Testis (tissue), 3 donors: ENCODE results near the gene ASIC2. TPM values are rescaled to one million over a fixed set of nuclear protein-coding genes. Genes with fewer than 3 reads are reported as not detected.

Experiments
- DNase-seq: peaks from one replicate; pipeline ENCODE4 v3.0.0-alpha.2; 2019
- H3K27ac ChIP-seq, 2 donors: fragments of 200-600 bp; sonication (generic); one replicate each; pipeline ENCODE4 v1.5.1; 2019
- H3K27me3 ChIP-seq: fragments of 200-600 bp; sonication (generic); one replicate; pipeline ENCODE4 v1.5.1; 2019
- H3K36me3 ChIP-seq: fragments of 200-600 bp; sonication (generic); one replicate; pipeline ENCODE4 v1.5.1; 2017; ENCODE audit warnings: low read depth; ENCODE audit errors: missing control alignments
- H3K4me1 ChIP-seq: fragments of 200-600 bp; sonication (generic); one replicate; pipeline ENCODE4 v1.5.1; 2019
- H3K4me3 ChIP-seq, 2 donors: fragments of 200-600 bp; sonication (generic); one replicate each; pipeline ENCODE4 v1.5.1; 2017 to 2019
- H3K9me3 ChIP-seq: fragments of 200-600 bp; sonication (generic); one replicate; pipeline ENCODE4 v1.5.1; 2017
- POLR2A ChIP-seq: fragments of 450-650 bp; IDR thresholded peaks from one replicate; pipeline ENCODE4 v1.6.1; 2017; ENCODE audit warnings: antibody characterized with exemption, mild to moderate bottlenecking, moderate library complexity
- WGBS, 2 donors: methylation state at CpG; one replicate each; pipeline ENCODE4 v1.1.5; 2018; 5-methylcytosine and 5-hydroxymethylcytosine counted together
- intact Hi-C: fragments of 100-400 bp; cut with DNase I; formaldehyde crosslinking; loops from one replicate; pipeline ENCODE4 v1.15.1; 2023; ENCODE audit warnings: low total_unique reads
- polyA plus RNA-seq: library from polyadenylated mRNA; stranded (reverse); fragments of 350-450 nt; fragmentation: Illumina TruSeq; extraction: RNeasy Lipid Tissue Mini Kit (QIAGEN cat#74804); gene quantifications from one replicate; pipeline ENCODE4 v1.2.3, GENCODE V29; 2014; ENCODE audit warnings: low read depth, low replicate concordance; ENCODE audit not compliant: insufficient read depth
- total RNA-seq, 2 donors: library from RNA; depleted of rRNA; stranded (reverse); fragments of >200 nt; gene quantifications; one replicate each; pipeline ENCODE4 v1.2.3, GENCODE V29; 2016
- TF ChIP-seq, protein P1 (sequence below), 3 experiments: fragments of 450-650 bp in 2 of 3; fragments of 200-600 bp in 1 of 3; sonication (generic) in 1 of 3; IDR thresholded peaks; one replicate each; pipeline ENCODE4 v1.5.1; 2016 to 2019; ENCODE audit warnings: antibody characterized with exemption in 3 of 3, mild to moderate bottlenecking in 2 of 3, moderate library complexity in 1 of 3

Gene ASIC2
- total and polyA plus RNA-seq, 3 donors from 2014 or later = 0.73 to 1.0 (median 0.81) TPM

DNA sequence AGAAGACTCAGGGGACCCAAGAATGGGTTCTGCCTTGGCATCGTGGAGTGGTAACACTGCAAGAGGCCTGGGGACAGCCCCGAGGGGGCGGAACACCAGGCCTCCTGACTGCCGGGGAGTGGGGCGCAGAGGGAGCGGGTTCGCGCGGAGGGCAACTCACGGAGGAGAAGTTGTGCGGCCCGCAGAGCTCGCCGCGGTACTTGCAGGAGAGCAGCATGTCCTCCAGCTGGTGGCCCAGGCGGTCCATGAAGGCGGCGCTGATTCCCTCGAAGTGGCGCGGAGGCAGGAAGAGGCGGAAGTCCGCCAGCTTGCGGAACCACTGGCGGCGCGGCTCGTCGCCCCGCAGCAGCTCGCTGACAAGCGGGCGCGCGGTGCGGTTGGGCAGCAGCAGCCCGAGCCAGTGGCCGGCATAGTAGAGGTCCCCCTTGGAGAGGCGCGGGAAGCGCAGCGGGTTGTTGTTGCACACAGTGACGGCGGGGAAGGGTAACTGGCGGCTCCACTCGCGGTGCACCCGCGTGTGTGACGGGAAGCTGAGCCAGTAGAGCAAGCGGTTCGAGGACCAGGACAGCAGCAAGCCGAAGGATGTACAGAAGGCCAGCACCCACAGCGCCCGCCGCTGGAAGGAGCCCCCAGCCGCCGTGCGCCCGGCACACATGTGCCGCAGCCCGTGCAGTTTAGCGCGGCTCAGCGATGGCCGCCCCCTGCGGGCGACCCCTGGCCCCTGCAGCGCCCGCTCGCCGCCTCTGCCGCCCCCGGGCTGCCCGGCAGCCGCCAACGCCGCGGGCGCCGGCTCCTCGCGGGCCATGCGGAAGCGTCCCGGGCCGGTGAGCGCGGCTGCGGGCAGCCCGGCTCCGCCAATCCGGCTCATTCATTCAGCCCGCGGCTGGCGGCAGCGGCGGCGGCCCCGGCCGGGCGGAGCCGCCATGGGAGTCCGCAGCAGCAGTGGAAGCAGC is 1.6 kb downstream of the ASIC2 start:
- 0 to 1% methylated on average over 37 to 63 of the region's 104 CpGs for WGBS, 2 donors
- peak; percentile 56 for DNase-seq
- TF ChIP-seq POLR2A = no peak
- TF ChIP-seq, protein P1, sequence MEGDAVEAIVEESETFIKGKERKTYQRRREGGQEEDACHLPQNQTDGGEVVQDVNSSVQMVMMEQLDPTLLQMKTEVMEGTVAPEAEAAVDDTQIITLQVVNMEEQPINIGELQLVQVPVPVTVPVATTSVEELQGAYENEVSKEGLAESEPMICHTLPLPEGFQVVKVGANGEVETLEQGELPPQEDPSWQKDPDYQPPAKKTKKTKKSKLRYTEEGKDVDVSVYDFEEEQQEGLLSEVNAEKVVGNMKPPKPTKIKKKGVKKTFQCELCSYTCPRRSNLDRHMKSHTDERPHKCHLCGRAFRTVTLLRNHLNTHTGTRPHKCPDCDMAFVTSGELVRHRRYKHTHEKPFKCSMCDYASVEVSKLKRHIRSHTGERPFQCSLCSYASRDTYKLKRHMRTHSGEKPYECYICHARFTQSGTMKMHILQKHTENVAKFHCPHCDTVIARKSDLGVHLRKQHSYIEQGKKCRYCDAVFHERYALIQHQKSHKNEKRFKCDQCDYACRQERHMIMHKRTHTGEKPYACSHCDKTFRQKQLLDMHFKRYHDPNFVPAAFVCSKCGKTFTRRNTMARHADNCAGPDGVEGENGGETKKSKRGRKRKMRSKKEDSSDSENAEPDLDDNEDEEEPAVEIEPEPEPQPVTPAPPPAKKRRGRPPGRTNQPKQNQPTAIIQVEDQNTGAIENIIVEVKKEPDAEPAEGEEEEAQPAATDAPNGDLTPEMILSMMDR (IDR thresholded peaks at IDR 0.05) = peak in 1 of 3 experiments; percentile 24
- Histone ChIP-seq H3K9me3 (no peaks in the 10 kb centered on the region), H3K27me3 (no peaks in the 10 kb centered on the region), H3K4me3 (peak overlapping the region; percentile 36 to 38), H3K27ac (no peak overlapping the region), H3K36me3 (no peaks in the 10 kb centered on the region), H3K4me1 (peaks cover 3% of the 10 kb centered on the region)
- intact Hi-C loops = no loop called here

DNA sequence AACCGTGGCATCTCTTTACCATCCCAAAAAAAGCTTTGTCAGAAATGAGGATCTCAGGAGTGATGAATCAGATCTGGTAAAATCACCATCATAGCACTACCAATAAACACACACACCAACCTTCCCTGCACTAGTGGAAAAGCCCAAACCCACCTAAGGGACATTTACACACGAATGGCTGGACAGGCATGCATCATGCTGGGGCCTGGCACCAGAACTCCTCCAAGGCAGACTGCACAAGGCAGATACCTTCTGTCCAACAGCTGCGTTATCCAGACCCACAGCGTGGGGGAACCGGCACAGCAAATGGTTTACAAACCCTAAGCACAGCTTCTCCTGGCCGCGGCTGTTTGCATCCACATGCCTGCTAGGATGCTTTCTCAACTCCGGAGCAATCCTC is 2.8 kb downstream of the ASIC2 start:
- intact Hi-C loops = no loop called here
- WGBS, 2 donors = 47 to 73% methylated on average over 8 of the region's 8 CpGs
- no peaks in the 10 kb centered on the region for H3K27me3 ChIP-seq

DNA sequence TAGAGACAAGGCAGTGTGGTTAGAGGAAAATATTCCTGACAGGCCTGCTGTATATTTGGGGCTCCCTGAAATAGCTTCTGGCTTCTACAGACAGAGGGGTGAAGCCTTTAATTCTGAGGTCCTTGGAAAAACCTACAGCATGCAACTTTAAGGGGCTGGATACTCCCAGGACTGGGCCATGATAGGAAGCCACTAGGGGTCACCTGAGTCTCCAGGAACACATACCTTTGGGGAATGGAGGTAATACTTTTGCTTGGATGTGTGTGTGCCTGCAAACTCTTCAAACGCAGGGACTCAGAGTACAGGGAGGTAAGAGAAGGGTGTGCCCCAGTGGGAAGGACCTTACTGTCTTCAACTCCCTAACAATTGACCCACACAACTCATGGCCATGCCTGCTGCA is 4.1 kb downstream of the ASIC2 start:
- intact Hi-C loops = no loop called here

More for the DNA sequence above, 2.8 kb downstream of the ASIC2 start:
- Histone ChIP-seq H3K4me1 (peaks cover 3% of the 10 kb centered on the region), H3K4me3 (no peak overlapping the region), H3K27ac (no peak overlapping the region), H3K36me3 (no peaks in the 10 kb centered on the region), H3K9me3 (no peaks in the 10 kb centered on the region)
- TF ChIP-seq, protein P1 (IDR thresholded peaks at IDR 0.05) = no peak
- no peak for TF ChIP-seq POLR2A
- no peak for DNase-seq

DNA sequence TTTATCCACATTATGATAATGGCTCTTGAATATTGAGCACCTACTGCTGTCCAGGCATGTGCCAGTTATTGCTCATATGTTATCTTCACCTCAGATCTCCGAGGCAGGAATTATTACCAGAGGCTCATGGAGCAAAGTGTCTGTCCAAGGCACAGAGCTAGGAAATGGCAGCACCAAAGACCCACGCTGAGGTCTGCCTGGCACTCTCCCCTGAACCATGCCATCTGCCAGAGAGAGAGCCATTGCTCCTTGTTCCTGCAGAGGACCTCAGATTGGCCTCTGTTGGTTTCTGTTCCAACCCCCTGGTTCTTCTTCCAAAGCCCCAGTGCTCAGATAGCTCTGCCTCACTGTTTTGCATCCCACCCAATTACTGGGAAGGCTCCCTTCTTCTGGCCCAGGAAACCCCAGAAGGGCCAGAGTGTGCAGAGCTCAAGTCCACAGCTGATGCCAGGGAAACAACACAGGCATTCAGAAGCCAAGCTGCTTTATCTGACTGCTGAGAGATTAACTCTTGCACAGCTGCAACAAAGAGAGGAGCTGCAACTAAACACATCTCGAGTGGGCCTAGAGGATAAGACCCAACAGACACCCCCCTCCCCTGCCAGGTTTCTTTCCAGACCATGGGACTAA is 5.9 kb downstream of the ASIC2 start:
- no peaks in the 10 kb centered on the region for H3K36me3 ChIP-seq
- no peak for DNase-seq
- intact Hi-C loops = no loop called here
- H3K4me1 ChIP-seq = peaks cover 9% of the 10 kb centered on the region
- H3K9me3 ChIP-seq = no peaks in the 10 kb centered on the region
- H3K27me3 ChIP-seq = no peaks in the 10 kb centered on the region
- no peak overlapping the region for H3K27ac ChIP-seq
- TF ChIP-seq, protein P1 (IDR thresholded peaks at IDR 0.05) = no peak
- no peak for TF ChIP-seq POLR2A
- 82 to 86% methylated on average over 3 of the region's 3 CpGs for WGBS, 2 donors
- H3K4me3 ChIP-seq = no peak overlapping the region

More for the DNA sequence above, 4.1 kb downstream of the ASIC2 start:
- no peak for DNase-seq
- WGBS, 2 donors = 78 to 92% methylated on average over 1 of the region's 1 CpG
- TF ChIP-seq, protein P1 (IDR thresholded peaks at IDR 0.05) = no peak
- TF ChIP-seq POLR2A = no peak
- Histone ChIP-seq H3K27me3 (no peaks in the 10 kb centered on the region), H3K27ac (no peak overlapping the region), H3K4me1 (peaks cover 6% of the 10 kb centered on the region), H3K4me3 (no peak overlapping the region), H3K36me3 (no peaks in the 10 kb centered on the region), H3K9me3 (no peaks in the 10 kb centered on the region)
